ENCODE data around the gene SORCS3. TPM values are rescaled to one million over a fixed set of nuclear protein-coding genes. Genes with fewer than 3 reads are reported as not detected.
"Not testable (repeated sequence)": the region's sequence is repeated elsewhere in the genome, so short reads cannot be mapped to it uniquely, and the experiment has no call there.

The SORCS3 gene
- total and polyA plus RNA-seq, 4 donors, result 0.29 TPM; not detected in 3

DNA sequence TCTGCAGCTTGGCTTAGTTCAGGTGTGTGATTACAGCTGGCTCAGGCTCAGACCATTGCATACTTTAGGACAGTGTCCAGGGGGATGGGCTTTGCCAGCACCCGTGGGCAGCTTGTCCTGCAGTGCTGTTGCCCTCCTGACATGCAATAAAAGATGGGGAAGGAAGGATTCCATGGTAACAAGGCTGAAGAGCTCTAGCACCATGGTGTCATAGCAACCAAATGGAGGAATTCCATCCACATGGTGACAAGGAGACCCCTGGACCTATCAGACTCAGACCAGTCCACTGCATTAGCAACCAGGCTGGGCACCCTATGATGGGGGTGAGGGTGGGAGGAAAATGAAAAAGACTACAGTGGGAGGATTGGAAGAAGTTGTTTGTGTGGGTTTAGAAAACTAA is 49.9 kb downstream of the SORCS3 start:
- peaks cover 4% of the 10 kb centered on the region for H3K9me3 ChIP-seq (ENCODE audit: control insufficient read depth, low read length)
- H3K36me3 ChIP-seq (ENCODE audit: control insufficient read depth in 1 of 2, insufficient read depth in 2 of 2, low read length in 1 of 2), result no peaks in the 10 kb centered on the region
- intact Hi-C loops (cut with DNase I), result no loop called here
- H3K27me3 ChIP-seq (ENCODE audit: control insufficient read depth in 1 of 2, insufficient read depth in 2 of 2, low read length in 1 of 2), result no peaks in the 10 kb centered on the region
- no peaks in the 10 kb centered on the region for H3K4me1 ChIP-seq (ENCODE audit: control insufficient read depth in 1 of 2, insufficient read depth in 2 of 2, low read length in 2 of 2)
- H3K27ac ChIP-seq (ENCODE audit: low read depth in 1 of 2, low read length in 2 of 2), result no peak overlapping the region
- DNase-seq (no peak), ATAC-seq (ENCODE audit: low FRiP score) (no peak)
- 0 to 16% methylated on average over 1 of the region's 1 CpG for WGBS, 2 donors
- no peak overlapping the region for H3K4me3 ChIP-seq (ENCODE audit: low read length in 2 of 2)

DNA sequence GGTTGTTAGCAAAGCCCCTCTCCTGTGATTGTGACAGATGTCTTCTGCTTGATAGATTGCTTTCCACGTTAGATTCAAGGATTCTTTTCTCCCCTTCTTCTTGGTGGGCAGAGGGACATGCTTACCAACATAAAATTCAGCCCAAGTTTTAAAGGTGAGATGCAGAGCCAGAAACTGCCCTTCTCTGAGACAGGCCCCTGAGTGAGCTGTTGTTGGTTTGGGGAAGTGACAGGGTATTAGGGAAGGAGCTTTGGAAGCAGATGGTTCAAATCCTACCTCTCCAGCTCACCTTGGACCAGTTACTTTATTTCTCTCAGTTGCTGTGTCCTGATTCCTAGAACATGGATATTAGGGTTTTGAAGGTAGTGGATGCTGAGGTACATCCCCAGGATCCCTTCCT is 53.0 kb downstream of the SORCS3 start:
- no peak for ATAC-seq (ENCODE audit: low FRiP score)
- Histone ChIP-seq H3K4me3 (ENCODE audit: low read length in 2 of 2) (no peak overlapping the region), H3K27ac (ENCODE audit: low read depth in 1 of 2, low read length in 2 of 2) (no peak overlapping the region), H3K4me1 (ENCODE audit: control insufficient read depth in 1 of 2, insufficient read depth in 2 of 2, low read length in 2 of 2) (no peaks in the 10 kb centered on the region), H3K9me3 (ENCODE audit: control insufficient read depth, low read length) (no peaks in the 10 kb centered on the region), H3K36me3 (ENCODE audit: control insufficient read depth in 1 of 2, insufficient read depth in 2 of 2, low read length in 1 of 2) (no peaks in the 10 kb centered on the region), H3K27me3 (ENCODE audit: control insufficient read depth in 1 of 2, insufficient read depth in 2 of 2, low read length in 1 of 2) (no peaks in the 10 kb centered on the region)
- no peak for DNase-seq
- 16 to 17% methylated on average over 1 of the region's 1 CpG for WGBS, 2 donors
- intact Hi-C loops (cut with DNase I), result no loop called here

DNA sequence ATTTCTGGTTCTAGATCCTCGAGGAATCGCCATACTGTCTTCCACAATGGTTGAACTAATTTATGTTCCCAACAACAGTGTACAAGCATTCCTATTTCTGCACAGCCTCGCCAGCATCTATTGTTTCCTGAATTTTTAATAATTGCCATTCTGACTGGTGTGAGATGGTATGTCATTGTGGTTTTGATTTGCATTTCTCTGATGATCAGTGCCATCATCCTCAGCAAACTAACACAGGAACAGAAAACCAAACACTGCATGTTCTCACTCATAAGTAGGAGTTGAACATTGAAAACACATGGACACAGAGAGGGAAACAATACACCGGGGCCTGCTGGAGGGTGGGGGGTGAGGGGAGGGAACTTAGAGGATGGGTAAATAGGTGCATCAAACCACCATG is 62.2 kb downstream of the SORCS3 start:
- not testable (repeated sequence) for ATAC-seq (ENCODE audit: low FRiP score); DNase-seq

DNA sequence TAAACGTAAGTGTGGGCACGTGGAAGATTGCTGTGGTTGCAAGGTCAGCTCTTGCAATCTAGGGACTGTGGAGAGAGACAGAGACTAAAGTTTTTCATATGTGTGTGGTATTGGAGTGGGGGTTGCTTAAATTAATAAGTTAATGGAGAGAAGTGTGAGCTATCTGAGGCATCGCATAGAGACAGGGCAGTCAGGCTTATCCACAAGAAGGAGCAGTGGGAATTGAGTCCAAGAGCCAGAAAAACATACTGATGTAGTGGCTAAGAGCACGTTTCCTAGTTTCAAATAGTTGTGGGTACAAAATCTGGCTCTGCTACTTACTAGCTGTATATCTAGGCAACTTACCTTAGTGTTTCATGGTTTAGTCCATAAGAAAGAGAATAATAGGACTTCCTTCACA is 65.8 kb downstream of the SORCS3 start:
- ATAC-seq (ENCODE audit: low FRiP score) (no peak), DNase-seq (no peak)
- Histone ChIP-seq H3K27me3 (ENCODE audit: control insufficient read depth in 1 of 2, insufficient read depth in 2 of 2, low read length in 1 of 2) (no peaks in the 10 kb centered on the region), H3K36me3 (ENCODE audit: control insufficient read depth in 1 of 2, insufficient read depth in 2 of 2, low read length in 1 of 2) (no peaks in the 10 kb centered on the region), H3K9me3 (ENCODE audit: control insufficient read depth, low read length) (no peaks in the 10 kb centered on the region), H3K4me3 (ENCODE audit: low read length in 2 of 2) (no peak overlapping the region), H3K27ac (ENCODE audit: low read depth in 1 of 2, low read length in 2 of 2) (no peak overlapping the region), H3K4me1 (ENCODE audit: control insufficient read depth in 1 of 2, insufficient read depth in 2 of 2, low read length in 2 of 2) (no peaks in the 10 kb centered on the region)
- intact Hi-C loops (cut with DNase I), result no loop called here
- 62 to 65% methylated on average over 4 of the region's 4 CpGs for WGBS, 2 donors

More for the DNA sequence above, 62.2 kb downstream of the SORCS3 start:
- H3K27me3 ChIP-seq (ENCODE audit: control insufficient read depth in 1 of 2, insufficient read depth in 2 of 2, low read length in 1 of 2); H3K4me1 ChIP-seq (ENCODE audit: control insufficient read depth in 1 of 2, insufficient read depth in 2 of 2, low read length in 2 of 2); H3K4me3 ChIP-seq (ENCODE audit: low read length in 2 of 2); intact Hi-C loops (cut with DNase I); H3K36me3 ChIP-seq (ENCODE audit: control insufficient read depth in 1 of 2, insufficient read depth in 2 of 2, low read length in 1 of 2); H3K9me3 ChIP-seq (ENCODE audit: control insufficient read depth, low read length); H3K27ac ChIP-seq (ENCODE audit: low read depth in 1 of 2, low read length in 2 of 2): not testable (repeated sequence)
- WGBS, 2 donors, result 85 to 86% methylated on average over 4 of the region's 4 CpGs

DNA sequence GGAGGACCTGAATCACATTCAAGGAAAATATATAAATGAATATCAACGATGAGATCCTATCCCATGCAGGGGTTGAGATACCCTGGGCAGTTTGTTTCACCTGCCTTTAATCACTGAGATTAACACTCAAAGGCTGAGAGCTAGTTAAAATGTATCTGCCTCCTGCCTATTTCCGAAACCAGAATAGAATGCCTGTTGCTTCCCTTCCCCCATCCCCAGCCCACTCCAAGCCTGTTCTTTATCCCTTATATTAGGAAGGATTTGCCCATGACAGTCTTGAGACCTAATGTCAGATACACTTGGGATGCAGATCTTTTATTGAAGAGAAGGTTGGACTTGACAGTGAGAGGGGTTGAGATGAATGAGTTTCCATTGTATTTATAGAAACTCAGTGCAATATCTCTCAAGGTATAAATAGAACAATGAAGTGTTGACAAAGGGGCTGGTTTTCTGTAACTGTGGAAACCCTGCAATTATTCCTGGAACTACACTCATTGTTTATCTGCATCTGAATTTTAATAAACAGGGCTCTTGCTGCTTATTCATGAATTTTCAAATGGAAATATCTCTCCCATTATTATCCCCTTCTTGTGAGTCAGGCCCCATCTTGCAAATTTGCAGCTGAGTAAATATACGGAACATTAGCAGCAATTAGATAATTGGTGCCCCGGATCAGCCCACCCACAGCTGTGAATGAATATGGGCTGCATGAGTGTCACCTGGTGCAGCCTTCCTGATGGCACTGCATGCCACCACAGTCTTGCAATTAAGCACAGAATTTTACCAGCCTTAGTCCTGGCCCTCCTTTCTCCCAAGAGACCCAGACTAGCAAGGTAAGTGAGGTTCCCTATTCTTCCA is 66.7 kb downstream of the SORCS3 start:
- DNase-seq (no peak), ATAC-seq (ENCODE audit: low FRiP score) (no peak)
- Histone ChIP-seq H3K27ac (ENCODE audit: low read depth in 1 of 2, low read length in 2 of 2) (no peak overlapping the region), H3K4me1 (ENCODE audit: control insufficient read depth in 1 of 2, insufficient read depth in 2 of 2, low read length in 2 of 2) (no peaks in the 10 kb centered on the region), H3K4me3 (ENCODE audit: low read length in 2 of 2) (no peak overlapping the region), H3K27me3 (ENCODE audit: control insufficient read depth in 1 of 2, insufficient read depth in 2 of 2, low read length in 1 of 2) (no peaks in the 10 kb centered on the region), H3K36me3 (ENCODE audit: control insufficient read depth in 1 of 2, insufficient read depth in 2 of 2, low read length in 1 of 2) (no peaks in the 10 kb centered on the region), H3K9me3 (ENCODE audit: control insufficient read depth, low read length) (no peaks in the 10 kb centered on the region)
- 43% methylated on average over 4 of the region's 4 CpGs for WGBS, 2 donors
- intact Hi-C loops (cut with DNase I), result no loop called here

DNA sequence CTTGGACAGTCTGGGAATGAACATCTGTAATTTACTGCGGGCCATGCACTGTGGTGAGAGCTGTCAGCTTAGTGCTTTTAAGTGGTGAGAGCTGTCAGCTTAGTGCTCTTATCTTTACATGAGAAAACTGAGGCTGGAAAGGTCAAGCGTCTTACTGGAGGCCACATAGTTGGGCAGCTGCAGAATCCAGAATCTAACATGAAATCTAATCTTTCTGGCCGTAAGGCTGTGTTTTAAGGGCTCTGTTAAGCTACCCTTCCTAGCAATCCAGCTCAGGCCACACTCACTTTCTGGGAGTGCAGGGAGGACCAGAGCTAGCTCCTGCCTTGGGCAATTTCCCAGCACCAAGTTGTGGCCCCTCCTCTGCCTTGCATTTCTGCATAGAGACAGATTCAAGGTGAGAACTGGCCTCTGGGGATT is 70.2 kb downstream of the SORCS3 start:
- Histone ChIP-seq H3K27me3 (ENCODE audit: control insufficient read depth in 1 of 2, insufficient read depth in 2 of 2, low read length in 1 of 2) (no peaks in the 10 kb centered on the region), H3K4me1 (ENCODE audit: control insufficient read depth in 1 of 2, insufficient read depth in 2 of 2, low read length in 2 of 2) (no peaks in the 10 kb centered on the region), H3K4me3 (ENCODE audit: low read length in 2 of 2) (no peak overlapping the region), H3K36me3 (ENCODE audit: control insufficient read depth in 1 of 2, insufficient read depth in 2 of 2, low read length in 1 of 2) (no peaks in the 10 kb centered on the region), H3K27ac (ENCODE audit: low read depth in 1 of 2, low read length in 2 of 2) (no peak overlapping the region), H3K9me3 (ENCODE audit: control insufficient read depth, low read length) (no peaks in the 10 kb centered on the region)
- ATAC-seq (ENCODE audit: low FRiP score) (no peak), DNase-seq (no peak)
- intact Hi-C loops (cut with DNase I), result no loop called here
- 30 to 36% methylated on average over 3 of the region's 3 CpGs for WGBS, 2 donors

DNA sequence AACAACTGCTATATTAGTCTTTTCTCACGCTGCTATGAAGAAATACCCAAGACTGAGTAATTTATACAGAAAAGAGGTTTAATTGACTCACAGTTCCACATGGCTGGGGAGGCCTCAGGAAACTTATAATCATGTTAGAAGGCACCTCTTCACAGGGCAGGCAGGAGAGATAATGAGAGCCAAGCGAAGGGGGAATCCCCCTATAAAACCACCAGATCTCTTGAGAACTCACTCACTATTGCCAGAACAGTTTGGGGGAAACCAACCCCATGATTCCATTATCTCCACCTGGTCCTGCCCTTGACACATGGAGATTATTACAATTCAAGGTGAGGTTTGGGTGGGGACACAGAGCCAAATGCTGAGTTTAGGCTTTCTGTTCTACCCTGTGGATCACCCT is 89.5 kb downstream of the SORCS3 start:
- DNase-seq; H3K36me3 ChIP-seq (ENCODE audit: control insufficient read depth in 1 of 2, insufficient read depth in 2 of 2, low read length in 1 of 2); ATAC-seq (ENCODE audit: low FRiP score); H3K9me3 ChIP-seq (ENCODE audit: control insufficient read depth, low read length); H3K4me1 ChIP-seq (ENCODE audit: control insufficient read depth in 1 of 2, insufficient read depth in 2 of 2, low read length in 2 of 2); H3K27me3 ChIP-seq (ENCODE audit: control insufficient read depth in 1 of 2, insufficient read depth in 2 of 2, low read length in 1 of 2); H3K27ac ChIP-seq (ENCODE audit: low read depth in 1 of 2, low read length in 2 of 2); H3K4me3 ChIP-seq (ENCODE audit: low read length in 2 of 2); intact Hi-C loops (cut with DNase I): not testable (repeated sequence)
- WGBS, 2 donors, result 79 to 80% methylated on average over 2 of the region's 2 CpGs

DNA sequence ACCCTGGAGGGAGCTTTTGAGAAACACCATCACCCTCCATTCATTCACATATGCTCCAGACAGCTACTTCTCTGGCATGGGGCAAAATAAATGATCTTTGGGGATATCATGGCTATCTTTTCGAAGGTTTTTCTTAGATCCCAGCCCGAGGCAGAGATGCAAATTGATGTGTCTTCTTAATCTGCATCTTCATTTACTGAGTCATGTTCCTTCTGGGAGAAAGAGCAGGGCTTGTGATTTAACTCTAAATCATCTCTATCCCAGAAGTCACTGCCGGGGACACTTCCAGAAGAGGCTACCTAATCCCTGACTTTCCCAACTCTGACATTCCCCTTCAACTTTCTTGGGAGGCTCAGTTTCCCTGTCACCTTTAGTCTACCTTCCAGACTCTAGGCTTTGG is 90.1 kb downstream of the SORCS3 start:
- Histone ChIP-seq H3K9me3 (ENCODE audit: control insufficient read depth, low read length) (no peaks in the 10 kb centered on the region), H3K27ac (ENCODE audit: low read depth in 1 of 2, low read length in 2 of 2) (no peak overlapping the region), H3K27me3 (ENCODE audit: control insufficient read depth in 1 of 2, insufficient read depth in 2 of 2, low read length in 1 of 2) (no peaks in the 10 kb centered on the region), H3K36me3 (ENCODE audit: control insufficient read depth in 1 of 2, insufficient read depth in 2 of 2, low read length in 1 of 2) (no peaks in the 10 kb centered on the region), H3K4me3 (ENCODE audit: low read length in 2 of 2) (no peak overlapping the region), H3K4me1 (ENCODE audit: control insufficient read depth in 1 of 2, insufficient read depth in 2 of 2, low read length in 2 of 2) (no peaks in the 10 kb centered on the region)
- 69 to 73% methylated on average over 3 of the region's 3 CpGs for WGBS, 2 donors
- intact Hi-C loops (cut with DNase I), result no loop called here
- DNase-seq (no peak), ATAC-seq (ENCODE audit: low FRiP score) (no peak)

DNA sequence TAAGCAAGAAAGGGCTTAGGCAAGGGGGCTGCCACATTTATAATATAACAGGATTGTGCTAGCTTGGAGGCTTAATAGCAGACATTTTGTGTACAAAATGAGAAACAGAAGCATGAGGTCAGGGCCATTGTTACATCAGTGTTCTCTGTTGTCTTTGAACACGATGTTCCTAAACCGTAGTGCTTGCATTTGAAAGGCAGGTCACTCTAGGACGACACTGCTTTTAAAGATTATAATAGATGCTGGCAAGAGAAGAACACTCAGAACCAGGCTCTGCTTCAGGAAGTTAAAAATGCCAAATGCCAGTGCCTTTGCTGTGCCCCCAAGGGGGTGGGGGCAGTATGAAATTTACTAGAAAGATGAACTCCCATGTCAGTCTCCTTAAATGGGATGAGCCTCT is 91.1 kb downstream of the SORCS3 start:
- no peaks in the 10 kb centered on the region for H3K27me3 ChIP-seq (ENCODE audit: control insufficient read depth in 1 of 2, insufficient read depth in 2 of 2, low read length in 1 of 2)
- H3K36me3 ChIP-seq (ENCODE audit: control insufficient read depth in 1 of 2, insufficient read depth in 2 of 2, low read length in 1 of 2), result no peaks in the 10 kb centered on the region
- H3K9me3 ChIP-seq (ENCODE audit: control insufficient read depth, low read length), result no peaks in the 10 kb centered on the region
- no peak overlapping the region for H3K4me3 ChIP-seq (ENCODE audit: low read length in 2 of 2)
- no peaks in the 10 kb centered on the region for H3K4me1 ChIP-seq (ENCODE audit: control insufficient read depth in 1 of 2, insufficient read depth in 2 of 2, low read length in 2 of 2)
- no peak for ATAC-seq (ENCODE audit: low FRiP score)
- intact Hi-C loops (cut with DNase I), result no loop called here
- DNase-seq, result no peak
- H3K27ac ChIP-seq (ENCODE audit: low read depth in 1 of 2, low read length in 2 of 2), result no peak overlapping the region
- 50 to 56% methylated on average over 3 of the region's 3 CpGs for WGBS, 2 donors

Data from aorta (tissue), 5 donors.